ENCODE measurements around the gene PRKAG2.

DNA sequence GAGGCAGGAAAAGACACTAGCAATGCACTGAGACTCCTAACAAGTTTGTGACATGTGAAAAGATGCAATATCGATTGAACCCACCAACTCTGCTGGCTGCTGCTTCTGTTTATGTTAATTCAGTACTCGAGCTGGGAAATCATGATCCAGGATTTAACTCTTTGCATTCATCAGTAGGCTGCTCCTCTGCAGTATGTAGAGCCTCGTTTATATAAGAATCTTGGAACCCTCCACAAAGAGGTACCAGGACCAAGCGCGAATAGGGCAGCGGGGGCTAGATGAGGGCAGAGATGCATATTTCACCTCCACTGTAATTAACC, 7.8 kb downstream of the PRKAG2 start:
- TF ChIP-seq, protein P1, sequence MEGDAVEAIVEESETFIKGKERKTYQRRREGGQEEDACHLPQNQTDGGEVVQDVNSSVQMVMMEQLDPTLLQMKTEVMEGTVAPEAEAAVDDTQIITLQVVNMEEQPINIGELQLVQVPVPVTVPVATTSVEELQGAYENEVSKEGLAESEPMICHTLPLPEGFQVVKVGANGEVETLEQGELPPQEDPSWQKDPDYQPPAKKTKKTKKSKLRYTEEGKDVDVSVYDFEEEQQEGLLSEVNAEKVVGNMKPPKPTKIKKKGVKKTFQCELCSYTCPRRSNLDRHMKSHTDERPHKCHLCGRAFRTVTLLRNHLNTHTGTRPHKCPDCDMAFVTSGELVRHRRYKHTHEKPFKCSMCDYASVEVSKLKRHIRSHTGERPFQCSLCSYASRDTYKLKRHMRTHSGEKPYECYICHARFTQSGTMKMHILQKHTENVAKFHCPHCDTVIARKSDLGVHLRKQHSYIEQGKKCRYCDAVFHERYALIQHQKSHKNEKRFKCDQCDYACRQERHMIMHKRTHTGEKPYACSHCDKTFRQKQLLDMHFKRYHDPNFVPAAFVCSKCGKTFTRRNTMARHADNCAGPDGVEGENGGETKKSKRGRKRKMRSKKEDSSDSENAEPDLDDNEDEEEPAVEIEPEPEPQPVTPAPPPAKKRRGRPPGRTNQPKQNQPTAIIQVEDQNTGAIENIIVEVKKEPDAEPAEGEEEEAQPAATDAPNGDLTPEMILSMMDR (IDR thresholded peaks at IDR 0.05), result no peak
- no peak for TF ChIP-seq ZFX (IDR thresholded peaks at IDR 0.05; ENCODE audit: borderline replicate concordance)
